Endodermal cell (in vitro differentiated cells): ENCODE data around the gene CNST. TPM values are rescaled to one million over a fixed set of nuclear protein-coding genes. Genes with fewer than 3 reads are reported as not detected.

Experiments used
- DNase-seq: peaks from one replicate; pipeline ENCODE4 v3.0.0-alpha.2; 2017
- H3K27ac ChIP-seq: 2 replicates; pipeline ENCODE4 v1.5.1; 2013; ENCODE audit warnings: mild to moderate bottlenecking, low read depth, low read length, moderate library complexity
- H3K27me3 ChIP-seq: 2 replicates; pipeline ENCODE4 v1.6.1; 2013; ENCODE audit warnings: mild to moderate bottlenecking, low read length, moderate library complexity; ENCODE audit not compliant: insufficient read depth, control insufficient read depth, poor library complexity, severe bottlenecking
- H3K36me3 ChIP-seq: 2 replicates; pipeline ENCODE4 v1.7.0; 2013; ENCODE audit warnings: mild to moderate bottlenecking, low read length, moderate library complexity; ENCODE audit not compliant: control insufficient read depth, insufficient read depth
- H3K4me1 ChIP-seq: one replicate; pipeline ENCODE4 v1.7.0; 2013; ENCODE audit warnings: low read length; ENCODE audit not compliant: control insufficient read depth, insufficient read depth
- H3K4me3 ChIP-seq: 2 replicates; pipeline ENCODE4 v1.5.1; 2013; ENCODE audit warnings: mild to moderate bottlenecking, low read length, moderate library complexity
- H3K9ac ChIP-seq: 2 replicates; pipeline ENCODE4 v1.6.1; 2013; ENCODE audit warnings: mild to moderate bottlenecking, low read length, moderate library complexity; ENCODE audit not compliant: poor library complexity, severe bottlenecking; ENCODE audit errors: extremely low read depth
- H3K9me3 ChIP-seq: 2 replicates; pipeline ENCODE4 v1.6.1; 2013; ENCODE audit warnings: mild to moderate bottlenecking, low read length, moderate library complexity; ENCODE audit not compliant: control insufficient read depth
- H3K27ac Mint-ChIP-seq: 2 replicates; pipeline ENCODE4 v1.8.0; 2020; ENCODE audit warnings: mixed read lengths
- H3K27me3 Mint-ChIP-seq: 2 replicates; pipeline ENCODE4 v1.8.0; 2021; ENCODE audit warnings: mild to moderate bottlenecking, mixed read lengths; ENCODE audit not compliant: insufficient read depth
- H3K36me3 Mint-ChIP-seq: 2 replicates; pipeline ENCODE4 v1.8.0; 2020; ENCODE audit warnings: low read depth, mixed read lengths
- H3K4me1 Mint-ChIP-seq: 2 replicates; pipeline ENCODE4 v1.8.0; 2020; ENCODE audit warnings: mixed read lengths
- H3K4me3 Mint-ChIP-seq: 2 replicates; pipeline ENCODE4 v1.8.0; 2020; ENCODE audit warnings: mild to moderate bottlenecking, moderate library complexity, mixed read lengths
- H3K9me3 Mint-ChIP-seq: 2 replicates; pipeline ENCODE4 v1.8.0; 2020; ENCODE audit warnings: mild to moderate bottlenecking, mixed read lengths
- WGBS, 2 experiments: methylation state at CpG; one replicate each; pipeline versions ENCODE4 v1.1.5 to v1.1.7; 2013; ENCODE audit warnings: missing lambda C conversion rate in 2 of 2, mixed read lengths in 1 of 2; ENCODE audit not compliant: insufficient coverage in 1 of 2, insufficient read length in 1 of 2; 5-methylcytosine and 5-hydroxymethylcytosine counted together
- total RNA-seq, 2 donors: library from RNA; stranded (reverse); fragmentation: NEBNext Ultra II Directional in 1 of 2; extraction: Animal tissue kit (Norgen Biotek cat#: 25700) in 1 of 2; gene quantifications; 2 replicates in 1 of 2; 3 replicates in 1 of 2; pipeline ENCODE4 v1.2.1, GENCODE V29; 2021
- TF ChIP-seq, protein P1 (sequence below): fragments of 200-600 bp; sonication (generic); conservative IDR thresholded peaks from 2 replicates; pipeline ENCODE4 v1.5.0; 2021; ENCODE audit warnings: antibody characterized with exemption, mild to moderate bottlenecking

The CNST gene
- total RNA-seq, 2 donors from 2014 or later = 14.7 to 20.3 TPM

GRCh38 chr1:246687002-246687401, 120.7 kb downstream of the CNST start:
- DNase-seq = peak; percentile 74
- 84 to 92% methylated on average over 12 to 14 of the region's 14 CpGs for WGBS, 2 experiments

DNA sequence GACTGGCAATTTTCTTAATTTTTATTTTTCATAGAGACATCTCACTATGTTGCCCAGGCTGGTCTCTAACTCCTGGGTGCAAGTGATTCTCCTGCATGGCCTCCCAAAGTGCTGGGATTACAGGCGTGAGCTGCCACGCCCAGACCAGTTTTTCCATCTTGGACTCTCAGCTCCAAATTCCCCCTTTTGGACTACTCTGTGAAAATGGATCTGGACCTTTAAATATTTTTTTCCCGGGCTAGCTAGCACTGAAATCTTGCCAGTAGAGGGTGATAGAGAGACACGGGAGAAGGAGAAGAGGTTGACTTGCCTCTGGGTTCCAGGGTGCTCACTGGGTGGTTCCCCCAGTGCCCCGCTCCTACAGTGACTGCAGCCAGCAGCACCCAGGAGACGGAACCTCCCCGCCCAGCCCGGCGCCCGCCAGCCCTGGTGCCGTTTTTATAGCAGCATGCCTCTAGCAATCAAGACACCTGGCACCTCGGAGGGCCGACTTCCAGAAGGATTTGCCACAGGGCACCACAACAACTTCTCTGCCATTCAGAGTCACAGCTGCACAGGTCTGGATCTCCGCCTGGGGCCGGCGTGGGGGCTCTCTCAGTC, 123.3 kb downstream of the CNST start:
- DNase-seq = peak; percentile 86
- WGBS, 2 experiments = 45 to 60% methylated on average over 8 to 16 of the region's 16 CpGs
- H3K27me3 Mint-ChIP-seq = no peaks in the 10 kb centered on the region
- no peak overlapping the region for H3K9ac ChIP-seq
- no peaks in the 10 kb centered on the region for H3K4me1 ChIP-seq
- H3K4me1 Mint-ChIP-seq = no peaks in the 10 kb centered on the region
- H3K27ac Mint-ChIP-seq = no peak overlapping the region
- H3K36me3 Mint-ChIP-seq = peaks cover 4% of the 10 kb centered on the region
- H3K27ac ChIP-seq = no peak overlapping the region
- TF ChIP-seq, protein P1, sequence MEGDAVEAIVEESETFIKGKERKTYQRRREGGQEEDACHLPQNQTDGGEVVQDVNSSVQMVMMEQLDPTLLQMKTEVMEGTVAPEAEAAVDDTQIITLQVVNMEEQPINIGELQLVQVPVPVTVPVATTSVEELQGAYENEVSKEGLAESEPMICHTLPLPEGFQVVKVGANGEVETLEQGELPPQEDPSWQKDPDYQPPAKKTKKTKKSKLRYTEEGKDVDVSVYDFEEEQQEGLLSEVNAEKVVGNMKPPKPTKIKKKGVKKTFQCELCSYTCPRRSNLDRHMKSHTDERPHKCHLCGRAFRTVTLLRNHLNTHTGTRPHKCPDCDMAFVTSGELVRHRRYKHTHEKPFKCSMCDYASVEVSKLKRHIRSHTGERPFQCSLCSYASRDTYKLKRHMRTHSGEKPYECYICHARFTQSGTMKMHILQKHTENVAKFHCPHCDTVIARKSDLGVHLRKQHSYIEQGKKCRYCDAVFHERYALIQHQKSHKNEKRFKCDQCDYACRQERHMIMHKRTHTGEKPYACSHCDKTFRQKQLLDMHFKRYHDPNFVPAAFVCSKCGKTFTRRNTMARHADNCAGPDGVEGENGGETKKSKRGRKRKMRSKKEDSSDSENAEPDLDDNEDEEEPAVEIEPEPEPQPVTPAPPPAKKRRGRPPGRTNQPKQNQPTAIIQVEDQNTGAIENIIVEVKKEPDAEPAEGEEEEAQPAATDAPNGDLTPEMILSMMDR = peak; percentile 87
- no peak overlapping the region for H3K4me3 ChIP-seq
- peaks cover 17% of the 10 kb centered on the region for H3K9me3 ChIP-seq
- no peaks in the 10 kb centered on the region for H3K36me3 ChIP-seq
- no peaks in the 10 kb centered on the region for H3K27me3 ChIP-seq
- no peak overlapping the region for H3K4me3 Mint-ChIP-seq
- peaks cover 28% of the 10 kb centered on the region for H3K9me3 Mint-ChIP-seq

More at GRCh38 chr1:246687002-246687401, 120.7 kb downstream of the CNST start:
- H3K27ac ChIP-seq = no peak overlapping the region
- no peak overlapping the region for H3K4me3 ChIP-seq
- H3K9ac ChIP-seq = no peak overlapping the region
- H3K9me3 ChIP-seq = no peaks in the 10 kb centered on the region
- Mint-ChIP-seq H3K4me1 (no peaks in the 10 kb centered on the region), H3K27me3 (no peaks in the 10 kb centered on the region), H3K36me3 (no peaks in the 10 kb centered on the region), H3K9me3 (peaks cover 5% of the 10 kb centered on the region), H3K27ac (no peak overlapping the region), H3K4me3 (no peak overlapping the region)
- TF ChIP-seq, protein P1 = peak; percentile 60
- H3K36me3 ChIP-seq = no peaks in the 10 kb centered on the region
- no peaks in the 10 kb centered on the region for H3K27me3 ChIP-seq
- H3K4me1 ChIP-seq = no peaks in the 10 kb centered on the region

DNA sequence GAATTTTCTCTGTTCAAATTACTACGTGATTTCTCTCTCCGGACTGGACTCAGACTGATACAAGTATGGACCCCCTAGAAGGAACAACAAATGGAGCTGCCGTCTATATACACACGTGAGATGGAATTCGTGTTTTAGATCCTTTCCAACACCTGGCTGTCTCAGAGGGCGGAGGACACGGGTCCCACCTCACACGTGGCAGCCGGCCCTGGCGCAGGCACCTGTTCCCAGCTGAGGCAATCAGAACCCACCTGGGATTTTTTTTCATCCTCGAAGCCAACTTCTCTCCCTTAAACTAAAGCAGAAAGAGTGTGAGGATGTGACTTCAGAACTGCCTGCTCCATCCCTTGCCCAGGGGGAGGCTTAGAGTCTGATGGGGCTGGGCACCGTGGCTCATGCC, 123.8 kb downstream of the CNST start:
- no peak for DNase-seq
- Histone ChIP-seq H3K4me3 (no peak overlapping the region), H3K9ac (no peak overlapping the region), H3K9me3 (peaks cover 23% of the 10 kb centered on the region), H3K27ac (no peak overlapping the region), H3K36me3 (no peaks in the 10 kb centered on the region), H3K4me1 (no peaks in the 10 kb centered on the region), H3K27me3 (no peaks in the 10 kb centered on the region)
- H3K9me3 Mint-ChIP-seq = peaks cover 34% of the 10 kb centered on the region
- H3K4me1 Mint-ChIP-seq = no peaks in the 10 kb centered on the region
- H3K27ac Mint-ChIP-seq = no peak overlapping the region
- no peak overlapping the region for H3K4me3 Mint-ChIP-seq
- TF ChIP-seq, protein P1 = no peak
- H3K36me3 Mint-ChIP-seq = peaks cover 4% of the 10 kb centered on the region
- 91 to 93% methylated on average over 7 to 12 of the region's 12 CpGs for WGBS, 2 experiments
- no peaks in the 10 kb centered on the region for H3K27me3 Mint-ChIP-seq
